Immature natural killer cell (primary cell): ENCODE data around the gene KANSL3. TPM values are rescaled to one million over a fixed set of nuclear protein-coding genes. Genes with fewer than 3 reads are reported as not detected.
A peak's percentile ranks its signal among the peaks of the same experiment; 100 is the strongest.

Source experiments
- DNase-seq, 3 donors: peaks; one replicate each; pipeline ENCODE4 v3.0.0; 2022; ENCODE audit warnings: mixed read lengths in 1 of 3
- H3K27ac Mint-ChIP-seq, 6 donors: one replicate each; pipeline ENCODE4 v1.8.0; 2020; ENCODE audit warnings: mixed read lengths in 6 of 6, mild to moderate bottlenecking in 5 of 6, inconsistent platforms in 4 of 6, moderate library complexity in 3 of 6
- H3K27me3 Mint-ChIP-seq, 3 donors: one replicate each; pipeline ENCODE4 v1.8.0; 2020 to 2021; ENCODE audit warnings: low read depth in 3 of 3, mild to moderate bottlenecking in 3 of 3, mixed read lengths in 3 of 3, moderate library complexity in 3 of 3, inconsistent platforms in 1 of 3
- H3K36me3 Mint-ChIP-seq, 3 donors: one replicate each; pipeline ENCODE4 v1.8.0; 2020; ENCODE audit warnings: mixed read lengths in 3 of 3, inconsistent platforms in 2 of 3, mild to moderate bottlenecking in 2 of 3
- H3K4me1 Mint-ChIP-seq, 2 donors: one replicate each; pipeline ENCODE4 v1.8.0; 2020; ENCODE audit warnings: inconsistent platforms in 2 of 2, mild to moderate bottlenecking in 2 of 2, mixed read lengths in 2 of 2, moderate library complexity in 1 of 2
- H3K4me3 Mint-ChIP-seq, 5 donors: one replicate each; pipeline ENCODE4 v1.8.0; 2020; ENCODE audit warnings: mild to moderate bottlenecking in 5 of 5, mixed read lengths in 5 of 5, inconsistent platforms in 3 of 5, moderate library complexity in 3 of 5
- H3K9me3 Mint-ChIP-seq, 6 donors: one replicate each; pipeline ENCODE4 v1.8.0; 2020; ENCODE audit warnings: mild to moderate bottlenecking in 6 of 6, mixed read lengths in 6 of 6, inconsistent platforms in 4 of 6, moderate library complexity in 3 of 6
- polyA plus RNA-seq, 3 donors: library from polyadenylated mRNA; unstranded; fragments of 300-500 nt; fragmentation: Illumina TruSeq; gene quantifications; one replicate each; pipeline ENCODE4 v1.2.3, GENCODE V29; 2021

KANSL3 gene
- polyA plus RNA-seq, 3 donors from 2014 or later, result 8.2 to 22.2 (median 9.9) TPM

GRCh38 chr2:96608469-96609455 lies 29.4 kb downstream of the KANSL3 start:
- no peak for DNase-seq
- peaks cover 6 to 9% of the 10 kb centered on the region in 2 donors for H3K4me1 Mint-ChIP-seq
- no peak overlapping the region for H3K27ac Mint-ChIP-seq
- no peak overlapping the region for H3K4me3 Mint-ChIP-seq
- peaks cover 0 to 1% (median 0%) of the 10 kb centered on the region in 3 donors for H3K27me3 Mint-ChIP-seq
- no peaks in the 10 kb centered on the region for H3K9me3 Mint-ChIP-seq
- peaks cover 42 to 84% (median 63%) of the 10 kb centered on the region in 3 donors for H3K36me3 Mint-ChIP-seq

GRCh38 chr2:96604104-96604503 lies 34.0 kb downstream of the KANSL3 start:
- Mint-ChIP-seq H3K36me3 (peaks cover 42 to 82% (median 53%) of the 10 kb centered on the region in 3 donors), H3K27me3 (peaks cover 0 to 2% (median 0%) of the 10 kb centered on the region in 3 donors), H3K27ac (no peak overlapping the region), H3K9me3 (no peaks in the 10 kb centered on the region), H3K4me1 (peaks cover 6 to 12% of the 10 kb centered on the region in 2 donors), H3K4me3 (no peak overlapping the region)
- DNase-seq, result no peak

GRCh38 chr2:96602330-96602823 lies 35.7 kb downstream of the KANSL3 start:
- H3K27me3 Mint-ChIP-seq, result peaks cover 0 to 2% (median 0%) of the 10 kb centered on the region in 3 donors
- no peaks in the 10 kb centered on the region for H3K9me3 Mint-ChIP-seq
- no peak for DNase-seq
- H3K36me3 Mint-ChIP-seq, result peaks cover 42 to 78% (median 55%) of the 10 kb centered on the region in 3 donors
- H3K27ac Mint-ChIP-seq, result peak overlapping the region in 2 of 6 donors; percentile 11 to 60
- peaks cover 6 to 11% of the 10 kb centered on the region in 2 donors for H3K4me1 Mint-ChIP-seq
- no peak overlapping the region for H3K4me3 Mint-ChIP-seq

- no peaks in the 10 kb centered on the region for H3K9me3 Mint-ChIP-seq
- peaks cover 39 to 77% (median 48%) of the 10 kb centered on the region in 3 donors for H3K36me3 Mint-ChIP-seq
- peaks cover 0 to 2% (median 0%) of the 10 kb centered on the region in 3 donors for H3K27me3 Mint-ChIP-seq
- DNase-seq, result no peak
- no peak overlapping the region for H3K4me3 Mint-ChIP-seq
- H3K4me1 Mint-ChIP-seq, result peaks cover 4 to 9% of the 10 kb centered on the region in 2 donors
- peak overlapping the region in 5 of 6 donors; percentile 3 to 70 (median 49) for H3K27ac Mint-ChIP-seq
Observed at GRCh38 chr2:96601382-96602292, 36.5 kb downstream of the KANSL3 start.

- Mint-ChIP-seq H3K4me3 (no peak overlapping the region), H3K4me1 (peaks cover 11 to 13% of the 10 kb centered on the region in 2 donors), H3K27ac (peak overlapping the region in 3 of 6 donors; percentile 14 to 71 (median 39)), H3K36me3 (peaks cover 27 to 69% (median 33%) of the 10 kb centered on the region in 3 donors), H3K27me3 (peaks cover 0 to 2% (median 0%) of the 10 kb centered on the region in 3 donors), H3K9me3 (no peaks in the 10 kb centered on the region)
- no peak for DNase-seq
Observed at GRCh38 chr2:96599941-96600340, 38.2 kb downstream of the KANSL3 start.

- Mint-ChIP-seq H3K4me1 (peaks cover 42 to 44% of the 10 kb centered on the region in 2 donors), H3K4me3 (no peak overlapping the region), H3K27ac (peak overlapping the region in 2 of 6 donors; percentile 57 to 73), H3K27me3 (no peaks in the 10 kb centered on the region), H3K9me3 (no peaks in the 10 kb centered on the region), H3K36me3 (peaks cover 29 to 55% (median 30%) of the 10 kb centered on the region in 3 donors)
- no peak for DNase-seq
Observed at GRCh38 chr2:96596596-96596995, 41.5 kb downstream of the KANSL3 start.

GRCh38 chr2:96594691-96595152 lies 43.4 kb downstream of the KANSL3 start:
- peak overlapping the region; percentile 66 to 94 (median 91) for H3K27ac Mint-ChIP-seq
- no peaks in the 10 kb centered on the region for H3K27me3 Mint-ChIP-seq
- H3K4me1 Mint-ChIP-seq, result peaks cover 49 to 53% of the 10 kb centered on the region in 2 donors
- H3K9me3 Mint-ChIP-seq, result no peaks in the 10 kb centered on the region
- H3K4me3 Mint-ChIP-seq, result peak overlapping the region; percentile 57 to 83 (median 74)
- H3K36me3 Mint-ChIP-seq, result peaks cover 19 to 44% (median 21%) of the 10 kb centered on the region in 3 donors
- DNase-seq, result peak; percentile 36 to 50 (median 44)

GRCh38 chr2:96594282-96594681 lies 43.8 kb downstream of the KANSL3 start:
- H3K4me3 Mint-ChIP-seq, result peak overlapping the region; percentile 57 to 83 (median 74)
- H3K27me3 Mint-ChIP-seq, result no peaks in the 10 kb centered on the region
- no peaks in the 10 kb centered on the region for H3K9me3 Mint-ChIP-seq
- no peak for DNase-seq
- peaks cover 51 to 55% of the 10 kb centered on the region in 2 donors for H3K4me1 Mint-ChIP-seq
- peak overlapping the region; percentile 66 to 94 (median 91) for H3K27ac Mint-ChIP-seq
- peaks cover 19 to 40% (median 24%) of the 10 kb centered on the region in 3 donors for H3K36me3 Mint-ChIP-seq

- peaks cover 7 to 33% (median 15%) of the 10 kb centered on the region in 3 donors for H3K36me3 Mint-ChIP-seq
- H3K4me1 Mint-ChIP-seq, result peaks cover 51 to 60% of the 10 kb centered on the region in 2 donors
- H3K27ac Mint-ChIP-seq, result peak overlapping the region in 5 of 6 donors; percentile 9 to 79 (median 36)
- H3K9me3 Mint-ChIP-seq, result no peaks in the 10 kb centered on the region
- no peak for DNase-seq
- no peak overlapping the region for H3K4me3 Mint-ChIP-seq
- H3K27me3 Mint-ChIP-seq, result peaks cover 0 to 3% (median 0%) of the 10 kb centered on the region in 3 donors
Observed at GRCh38 chr2:96591494-96591893, 46.6 kb downstream of the KANSL3 start.

- DNase-seq, result no peak
- Mint-ChIP-seq H3K27ac (peak overlapping the region in 4 of 6 donors; percentile 0 to 56 (median 8)), H3K27me3 (peaks cover 0 to 3% (median 0%) of the 10 kb centered on the region in 3 donors), H3K4me1 (peaks cover 51 to 60% of the 10 kb centered on the region in 2 donors), H3K9me3 (no peaks in the 10 kb centered on the region), H3K36me3 (peaks cover 7 to 33% (median 15%) of the 10 kb centered on the region in 3 donors), H3K4me3 (no peak overlapping the region)
Observed at GRCh38 chr2:96591054-96591453, 47.1 kb downstream of the KANSL3 start.

GRCh38 chr2:96587843-96588242 lies 50.3 kb downstream of the KANSL3 start:
- Mint-ChIP-seq H3K4me1 (peaks cover 23 to 28% of the 10 kb centered on the region in 2 donors), H3K4me3 (no peak overlapping the region), H3K27me3 (peaks cover 0 to 3% (median 0%) of the 10 kb centered on the region in 3 donors), H3K9me3 (no peaks in the 10 kb centered on the region), H3K27ac (peak overlapping the region in 1 of 6 donors; percentile 3), H3K36me3 (peaks cover 0 to 23% (median 10%) of the 10 kb centered on the region in 3 donors)
- no peak for DNase-seq

GRCh38 chr2:96584017-96584416 lies 54.1 kb downstream of the KANSL3 start:
- H3K4me1 Mint-ChIP-seq, result peaks cover 2 to 4% of the 10 kb centered on the region in 2 donors
- no peak for DNase-seq
- no peaks in the 10 kb centered on the region for H3K9me3 Mint-ChIP-seq
- H3K27ac Mint-ChIP-seq, result no peak overlapping the region
- peaks cover 0 to 3% (median 0%) of the 10 kb centered on the region in 3 donors for H3K27me3 Mint-ChIP-seq
- H3K36me3 Mint-ChIP-seq, result peaks cover 0 to 17% (median 10%) of the 10 kb centered on the region in 3 donors
- H3K4me3 Mint-ChIP-seq, result no peak overlapping the region

GRCh38 chr2:96580771-96581170 lies 57.3 kb downstream of the KANSL3 start:
- DNase-seq, result no peak
- H3K9me3 Mint-ChIP-seq, result no peaks in the 10 kb centered on the region
- peaks cover 0 to 10% (median 6%) of the 10 kb centered on the region in 3 donors for H3K36me3 Mint-ChIP-seq
- no peak overlapping the region for H3K27ac Mint-ChIP-seq
- H3K4me3 Mint-ChIP-seq, result no peak overlapping the region
- H3K27me3 Mint-ChIP-seq, result no peaks in the 10 kb centered on the region
- no peaks in the 10 kb centered on the region for H3K4me1 Mint-ChIP-seq
